ENCODE data around the gene IL17B.

IL17B gene

GRCh38 chr5:149379177-149379761 lies at the start of gene IL17B:
Gene IL17B (minus strand): TSS chr5:149379292. CDS start chr5:149379225, 67 bp downstream.
- in situ Hi-C loops (cut with MboI; ENCODE audit: low sequenced_read_pairs), result no loop called here

GRCh38 chr5:149428032-149428431 lies 48.9 kb upstream of the IL17B start:
- in situ Hi-C loops (cut with MboI; ENCODE audit: low sequenced_read_pairs), result no loop called here

GRCh38 chr5:149427374-149427773 lies 48.3 kb upstream of the IL17B start:
- in situ Hi-C loops (cut with MboI; ENCODE audit: low sequenced_read_pairs), result no loop called here

GRCh38 chr5:149426931-149427330 lies 47.8 kb upstream of the IL17B start:
- in situ Hi-C loops (cut with MboI; ENCODE audit: low sequenced_read_pairs), result no loop called here

- in situ Hi-C loops (cut with MboI; ENCODE audit: low sequenced_read_pairs), result no loop called here
Observed at GRCh38 chr5:149425729-149426128, 46.6 kb upstream of the IL17B start.

GRCh38 chr5:149424371-149425315 lies 45.6 kb upstream of the IL17B start:
- in situ Hi-C loops (cut with MboI; ENCODE audit: low sequenced_read_pairs), result no loop called here

- in situ Hi-C loops (cut with MboI; ENCODE audit: low sequenced_read_pairs), result no loop called here
Observed at GRCh38 chr5:149423794-149424268, 44.7 kb upstream of the IL17B start.

GRCh38 chr5:149423049-149423793 lies 44.1 kb upstream of the IL17B start:
- in situ Hi-C loops (cut with MboI; ENCODE audit: low sequenced_read_pairs), result no loop called here

- in situ Hi-C loops (cut with MboI; ENCODE audit: low sequenced_read_pairs), result no loop called here
Observed at GRCh38 chr5:149422366-149423048, 43.4 kb upstream of the IL17B start.

- in situ Hi-C loops (cut with MboI; ENCODE audit: low sequenced_read_pairs), result no loop called here
Observed at GRCh38 chr5:149421834-149422233, 42.7 kb upstream of the IL17B start.

GRCh38 chr5:149421372-149421685 lies 42.2 kb upstream of the IL17B start:
- in situ Hi-C loops (cut with MboI; ENCODE audit: low sequenced_read_pairs), result no loop called here

GRCh38 chr5:149420545-149421371 lies 41.7 kb upstream of the IL17B start:
- in situ Hi-C loops (cut with MboI; ENCODE audit: low sequenced_read_pairs), result no loop called here

GRCh38 chr5:149419859-149420544 lies 40.9 kb upstream of the IL17B start:
- in situ Hi-C loops (cut with MboI; ENCODE audit: low sequenced_read_pairs), result no loop called here

- in situ Hi-C loops (cut with MboI; ENCODE audit: low sequenced_read_pairs), result no loop called here
Observed at GRCh38 chr5:149419532-149419858, 40.4 kb upstream of the IL17B start.

GRCh38 chr5:149418910-149419531 lies 39.9 kb upstream of the IL17B start:
- in situ Hi-C loops (cut with MboI; ENCODE audit: low sequenced_read_pairs), result no loop called here

- in situ Hi-C loops (cut with MboI; ENCODE audit: low sequenced_read_pairs), result no loop called here
Observed at GRCh38 chr5:149417711-149418368, 38.7 kb upstream of the IL17B start.

- in situ Hi-C loops (cut with MboI; ENCODE audit: low sequenced_read_pairs), result no loop called here
Observed at GRCh38 chr5:149416987-149417710, 38.1 kb upstream of the IL17B start.

Data from HL-60/S4 treated with phorbol 12-myristate 13-acetate at 8.2 ng/mL for 4 days and 3 days (cell line).